Muscle of arm (tissue), 12 donors: ENCODE measurements around the gene IGFBP7. TPM values are rescaled to one million over a fixed set of nuclear protein-coding genes. Genes with fewer than 3 reads are reported as not detected.

Source experiments
- polyA plus RNA-seq, 12 donors: library from polyadenylated mRNA; unstranded; fragments of 120-200 nt; gene quantifications; one replicate each; pipeline ENCODE4 v1.2.1, GENCODE V29; 2013; ENCODE audit not compliant: insufficient read length in 12 of 12

IGFBP7 gene
- polyA plus RNA-seq, 12 donors = 114 to 158 (median 134) TPM; not detected in 1

Other genes starting within 250 kb of the IGFBP7 start
- gene REST, start 202.5 kb downstream of the IGFBP7 start, polyA plus RNA-seq = 10 to 100 TPM in 11 of 12 donors, not detected in 1; 25.5 to 38.7 (median 28.6) TPM
- gene NOA1, start 132.8 kb downstream of the IGFBP7 start, polyA plus RNA-seq = 10 to 100 TPM in 11 of 12 donors, not detected in 1; 15.4 to 23.1 (median 18.6) TPM
- 10 to 100 TPM in 11 of 12 donors, not detected in 1; 41.1 to 94.2 (median 82.9) TPM for gene POLR2B, start 131.5 kb downstream of the IGFBP7 start, polyA plus RNA-seq